K562 (cell line): Measurements from ENCODE around the gene COL1A2. TPM values are rescaled to one million over a fixed set of nuclear protein-coding genes. Genes with fewer than 3 reads are reported as not detected.

ENCODE experiments used
- ATAC-seq: fragments of 200-7000 bp; cut with Tn5 transposase; 3 replicates; pipeline ENCODE4 v1.9.1; 2020; ENCODE audit warnings: moderate library complexity
- BruUV-seq: library from RNA; stranded (reverse); fragments of 400-500 nt; replicated peaks from 2 replicates; lab custom pipeline; 2021; lab: Mats Ljungman, UMichigan
- CTCF ChIA-PET: fragments of 300-600 bp; formaldehyde crosslinking; extraction: SDS; loops from one replicate; lab custom pipeline; 2021; ENCODE audit warnings: low intra/inter-chr PET ratio; lab: Yijun Ruan, JAX
- POLR2A ChIA-PET: fragments of 300-600, 350-650 bp; sonication (Branson Sonifier 250); formaldehyde crosslinking; extraction: SDS; loops from one replicate; lab custom pipeline; 2021; ENCODE audit warnings: antibody characterized with exemption, inconsistent platforms; lab: Yijun Ruan, JAX
- DNase-seq, 4 experiments: peaks; one replicate each; pipeline versions ENCODE4 v3.0.0 to v3.0.0-alpha.2; 2011 to 2018; ENCODE audit warnings: low spot score in 3 of 4, mixed read lengths in 3 of 4; ENCODE audit errors: extremely low read depth in 1 of 4
- FAIRE-seq: peaks from 2 replicates; lab custom pipeline; 2011; peaks lifted over from hg19 to GRCh38; lab: Jason Lieb, UNC
- H2AFZ ChIP-seq: 2 replicates; pipeline ENCODE4 v1.6.0; 2011; ENCODE audit warnings: low read depth, low read length, control low read depth, inconsistent platforms
- H3K27ac ChIP-seq: fragments of 200-600 bp; 3 replicates; pipeline ENCODE4 v1.8.0; 2011; ENCODE audit warnings: low read depth, mild to moderate bottlenecking, control low read depth, inconsistent platforms, low read length, moderate library complexity, mixed read lengths; ENCODE audit errors: extremely low read depth
- H3K27me3 ChIP-seq, 2 experiments: fragments of 300-600 bp in 1 of 2; 2 replicates in 1 of 2; 3 replicates in 1 of 2; pipeline versions ENCODE4 v1.6.0 to v1.8.0; 2011; ENCODE audit warnings: inconsistent platforms in 2 of 2, low read length in 2 of 2, mild to moderate bottlenecking in 1 of 2, mixed read lengths in 1 of 2, moderate library complexity in 1 of 2; ENCODE audit not compliant: control insufficient read depth in 2 of 2, insufficient read depth in 2 of 2
- H3K36me3 ChIP-seq: fragments of 300-600 bp; 3 replicates; pipeline ENCODE4 v1.8.0; 2011; ENCODE audit warnings: mild to moderate bottlenecking, low read length, inconsistent platforms; ENCODE audit not compliant: control insufficient read depth, insufficient read depth
- H3K4me1 ChIP-seq, 2 experiments: fragments of 200-600 bp in 1 of 2; replicated peaks in 1 of 2; 2 replicates in 1 of 2; 3 replicates in 1 of 2; pipeline versions ENCODE4 v1.5.1 to v1.8.0; 2011; ENCODE audit warnings: inconsistent platforms in 2 of 2, low read length in 2 of 2, mild to moderate bottlenecking in 1 of 2, mixed read lengths in 1 of 2, moderate library complexity in 1 of 2; ENCODE audit not compliant: control insufficient read depth in 2 of 2, insufficient read depth in 2 of 2
- H3K4me2 ChIP-seq: 2 replicates; pipeline ENCODE4 v1.6.1; 2011; ENCODE audit warnings: low read length, control low read depth, inconsistent platforms, mixed read lengths; ENCODE audit not compliant: insufficient read depth
- H3K4me3 ChIP-seq: fragments of 200-600 bp; sonication (generic), shearing (Covaris generic); 2 replicates; pipeline ENCODE4 v1.5.1; 2016; ENCODE audit warnings: control low read depth, inconsistent platforms
- H3K79me2 ChIP-seq: fragments of 200-600 bp; 3 replicates; pipeline ENCODE4 v1.8.0; 2011; ENCODE audit warnings: low read length, inconsistent platforms; ENCODE audit not compliant: control insufficient read depth, insufficient read depth
- H3K9ac ChIP-seq, 2 experiments: 2 replicates each; pipeline versions ENCODE4 v1.6.0 to v1.6.1; 2011; ENCODE audit warnings: low read depth in 2 of 2, low read length in 2 of 2, control low read depth in 1 of 2, inconsistent platforms in 1 of 2, mild to moderate bottlenecking in 1 of 2, mixed read lengths in 1 of 2; ENCODE audit not compliant: insufficient read depth in 1 of 2
- H3K9me1 ChIP-seq: one replicate; pipeline ENCODE4 v1.6.0; 2011; ENCODE audit warnings: inconsistent platforms, mild to moderate bottlenecking, low read length, moderate library complexity; ENCODE audit not compliant: control insufficient read depth, insufficient read depth
- H3K9me3 ChIP-seq: replicated peaks from 2 replicates; pipeline ENCODE4 v1.5.1; 2011; ENCODE audit warnings: low read depth, low read length, inconsistent platforms; ENCODE audit not compliant: control insufficient read depth, insufficient read depth
- H4K20me1 ChIP-seq: replicated peaks from 2 replicates; pipeline ENCODE4 v1.6.1; 2011; ENCODE audit warnings: low read length, inconsistent platforms, mixed read lengths; ENCODE audit not compliant: control insufficient read depth, insufficient read depth
- MCM2 ChIP-seq: fragments of 450-650 bp; IDR thresholded peaks from 2 replicates; pipeline ENCODE4 v1.6.1; 2017; ENCODE audit warnings: low read depth, mild to moderate bottlenecking
- SMAD2 ChIP-seq: fragments of 150-350 bp; IDR thresholded peaks from 2 replicates; pipeline ENCODE4 v1.6.1; 2014; ENCODE audit warnings: low read depth, mild to moderate bottlenecking, low read length
- ZNF512 ChIP-seq: IDR thresholded peaks from 2 replicates; pipeline ENCODE4 v1.6.1; 2016; ENCODE audit warnings: missing genetic modification characterization, missing compliant biosample characterization
- WGBS: fragments of 100-300 bp; shearing (Covaris generic); methylation state at CpG from one replicate; pipeline ENCODE4 v1.1.6; 2016; ENCODE audit warnings: low coverage, mixed read lengths; ENCODE audit not compliant: insufficient coverage; ENCODE audit errors: missing lambda C conversion rate; 5-methylcytosine and 5-hydroxymethylcytosine counted together
- in situ Hi-C: fragments of 300-500 bp; cut with MboI; formaldehyde crosslinking; loops from 4 replicates; pipeline ENCODE4 v1.15.0; 2018; ENCODE audit warnings: inconsistent platforms, mixed read lengths
- intact Hi-C: fragments of 100-400 bp; cut with micrococcal nuclease; formaldehyde crosslinking; loops from 2 replicates; pipeline ENCODE4 v1.14.2; 2022
- polyA plus RNA-seq, 8 experiments: library from polyadenylated mRNA; depleted of rRNA in 4 of 8; stranded (reverse) in 5 of 8; unstranded in 3 of 8; fragments of >200 nt; fragmentation: Nextera tagmentation in 2 of 8; fragmentation: Illumina TruSeq in 1 of 8; extraction: Ambion mirVana in 2 of 8; extraction: Trizol in 1 of 8; gene quantifications; 2 replicates each; pipeline versions ENCODE4 v1.2.1 to v1.2.3, GENCODE V29; 2011 to 2014; ENCODE audit warnings: inconsistent platforms in 1 of 8, missing spikeins in 1 of 8
- total RNA-seq, 7 experiments: library from RNA; depleted of rRNA in 6 of 7; stranded (reverse); fragments of >200 nt in 6 of 7; fragmentation: Illumina TruSeq in 2 of 7; extraction: Trizol in 2 of 7; gene quantifications; 2 replicates each; pipeline versions ENCODE4 v1.2.1 to v1.2.3, GENCODE V29; 2011 to 2021; ENCODE audit warnings: low replicate concordance in 1 of 7
- TF ChIP-seq, protein P1 (sequence below): fragments of 250-450 bp; sonication (Bioruptor Pico); IDR thresholded peaks from 2 replicates; pipeline ENCODE4 v1.9.0; 2021; ENCODE audit warnings: mild to moderate bottlenecking

COL1A2 gene
- total and polyA plus RNA-seq, 9 of the 15 experiments (the other 6 are each of a cell fraction or from before 2014, with no cell fraction given) = 0.94 to 11.6 (median 1.7) TPM

DNA sequence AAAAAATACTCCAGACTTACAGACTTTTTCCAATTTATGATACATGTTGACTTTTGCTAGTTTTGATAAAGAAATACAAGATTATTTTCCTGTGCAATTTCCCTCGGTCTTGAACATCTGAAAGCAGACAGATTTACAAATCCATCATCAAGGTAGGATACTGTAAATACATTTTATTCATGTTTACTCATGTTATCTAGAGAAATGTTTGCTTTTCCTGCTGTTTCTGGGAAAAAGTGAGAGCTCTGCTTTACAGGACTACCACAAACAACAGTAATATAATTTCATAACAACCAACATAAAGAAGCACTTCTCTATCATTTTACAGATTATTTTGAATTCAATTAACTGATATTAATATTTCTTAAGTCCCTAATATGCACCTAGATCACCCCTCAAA, 83.2 kb downstream of the COL1A2 start:
- 0% methylated on average over 1 of the region's 1 CpG for WGBS
- no peak overlapping the region for H2AFZ ChIP-seq
- intact Hi-C loops = no loop called here
- ChIA-PET POLR2A (no interaction called here), CTCF (interaction anchor here (0.8 kb wide), 1 partner anchor 28 kb away, joined by 3 read pairs; no protein-coding TSS in a partner anchor)
- no peak overlapping the region for H3K4me3 ChIP-seq
- FAIRE-seq (no peak), DNase-seq (no peak), ATAC-seq (no peak)
- H3K9me1 ChIP-seq = no peaks in the 10 kb centered on the region
- no peaks in the 10 kb centered on the region for H3K79me2 ChIP-seq
- H3K4me2 ChIP-seq = no peak overlapping the region
- in situ Hi-C loops = no loop called here
- H3K4me1 ChIP-seq = no peaks in the 10 kb centered on the region
- no peaks in the 10 kb centered on the region for H3K36me3 ChIP-seq
- H3K9ac ChIP-seq = no peak overlapping the region
- TF ChIP-seq SMAD2 (no peak), MCM2 (no peak)
- no peaks in the 10 kb centered on the region for H3K9me3 ChIP-seq
- no peak overlapping the region for H3K27ac ChIP-seq
- no peaks in the 10 kb centered on the region for H3K27me3 ChIP-seq
- BruUV-seq = no TSS peak
- H4K20me1 ChIP-seq = no peaks in the 10 kb centered on the region

DNA sequence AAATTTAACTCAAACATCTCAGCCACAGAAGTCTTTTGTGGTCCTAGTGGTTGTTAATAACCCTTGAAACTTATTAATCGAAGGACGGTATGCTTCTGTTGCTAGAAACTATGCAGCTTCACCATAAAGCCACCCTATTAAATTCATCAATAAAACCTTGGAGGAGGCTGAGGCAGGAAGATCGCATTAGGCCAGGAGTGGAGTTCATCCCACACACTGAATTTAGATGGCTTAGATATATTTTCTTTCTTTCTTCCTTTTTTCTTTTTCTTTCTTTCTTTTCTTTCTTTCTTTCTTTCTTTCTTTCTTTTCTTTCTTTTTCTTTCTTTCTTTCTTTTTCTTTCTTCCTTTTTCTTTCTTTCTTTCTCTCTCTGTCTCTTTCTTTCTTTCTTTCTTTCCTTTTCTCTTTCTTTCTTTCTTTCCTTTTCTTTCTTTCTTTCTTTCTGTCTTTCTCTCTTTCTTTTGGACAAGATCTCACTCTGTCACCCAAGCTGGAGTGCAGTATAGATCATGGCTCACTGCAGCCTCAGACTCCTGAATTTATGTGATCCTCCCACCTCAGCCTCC, 84.0 kb downstream of the COL1A2 start:
- ATAC-seq (no peak), FAIRE-seq (no peak), DNase-seq (no peak)
- POLR2A ChIA-PET = no interaction called here
- CTCF ChIA-PET = interaction anchor here (0.6 kb wide), 1 partner anchor 824 kb away, joined by 6 read pairs; no protein-coding TSS in a partner anchor
- Histone ChIP-seq H2AFZ (no peak overlapping the region), H3K79me2 (no peaks in the 10 kb centered on the region), H3K9me1 (no peaks in the 10 kb centered on the region), H3K4me2 (no peak overlapping the region), H3K9ac (no peak overlapping the region), H3K4me1 (no peaks in the 10 kb centered on the region), H4K20me1 (no peaks in the 10 kb centered on the region)
- no TSS peak for BruUV-seq
- in situ Hi-C loops = no loop called here
- 2% methylated on average over 3 of the region's 3 CpGs for WGBS
- peak; percentile 83 for TF ChIP-seq ZNF512 (tag)
- TF ChIP-seq, protein P1, sequence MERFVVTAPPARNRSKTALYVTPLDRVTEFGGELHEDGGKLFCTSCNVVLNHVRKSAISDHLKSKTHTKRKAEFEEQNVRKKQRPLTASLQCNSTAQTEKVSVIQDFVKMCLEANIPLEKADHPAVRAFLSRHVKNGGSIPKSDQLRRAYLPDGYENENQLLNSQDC (CRISPR knock-in tag) = no peak
- TF ChIP-seq, all 486 proteins: peak for 1
- Histone ChIP-seq H3K9me3 (no peaks in the 10 kb centered on the region), H3K4me3 (no peak overlapping the region), H3K36me3 (no peaks in the 10 kb centered on the region), H3K27me3 (no peaks in the 10 kb centered on the region), H3K27ac (no peak overlapping the region)
- intact Hi-C loops = no loop called here

Other genes starting within 250 kb of the COL1A2 start
- gene CASD1, start 114.9 kb downstream of the COL1A2 start, total RNA-seq (2014; rRNA removed) = 2.4 and 2.7 TPM in 2 replicates
- 5.7 and 6.5 TPM in 2 replicates for gene CASD1, start 114.9 kb downstream of the COL1A2 start, total RNA-seq (2014; rRNA removed; fragmentation: Illumina TruSeq; extraction: Trizol)
- gene CASD1, start 114.9 kb downstream of the COL1A2 start, total RNA-seq (2015; rRNA removed; fragmentation: Illumina TruSeq; extraction: Trizol) = 5.5 and 8.2 TPM in 2 replicates
- 3.4 and 5.0 TPM in 2 replicates for gene CASD1, start 114.9 kb downstream of the COL1A2 start, total RNA-seq (2021)
- gene CASD1, start 114.9 kb downstream of the COL1A2 start, polyA plus RNA-seq (2011; rRNA removed) = 5.4 and 7.5 TPM in 2 replicates
- 3.9 and 4.8 TPM in 2 replicates for gene CASD1, start 114.9 kb downstream of the COL1A2 start, polyA plus RNA-seq (2014; fragmentation: Illumina TruSeq; extraction: Trizol)
- gene CASD1, start 114.9 kb downstream of the COL1A2 start, polyA plus RNA-seq (2014; fragmentation: Nextera tagmentation; extraction: Ambion mirVana) = 1 to 10 TPM; 1.2 to 2.8 TPM
- gene CASD1, start 114.9 kb downstream of the COL1A2 start, polyA plus RNA-seq (2014; rRNA removed) = 2.9 and 3.8 TPM in 2 replicates